H1 (cell line): ENCODE measurements around the gene FSIP1. TPM values are rescaled to one million over a fixed set of nuclear protein-coding genes. Genes with fewer than 3 reads are reported as not detected.

Experiments used
- CTCF ChIA-PET: fragments of 300-600 bp; sonication (Branson Sonifier 250); formaldehyde crosslinking; loops from one replicate; lab custom pipeline; 2021; ENCODE audit not compliant: partially characterized antibody; lab: Charles Lee
- POLR2A ChIA-PET: fragments of 300-600 bp; sonication (Branson Sonifier 250); formaldehyde crosslinking; loops from one replicate; lab custom pipeline; 2021; ENCODE audit warnings: inconsistent platforms; ENCODE audit not compliant: partially characterized antibody; lab: Charles Lee
- DNase-seq, 2 experiments: peaks; one replicate each; pipeline versions ENCODE4 v3.0.0 to v3.0.0-alpha.2; 2010 to 2022; ENCODE audit warnings: low spot score in 2 of 2, low read depth in 1 of 2, mixed read lengths in 1 of 2
- FAIRE-seq: peaks from 2 replicates; lab custom pipeline; 2011; peaks lifted over from hg19 to GRCh38; lab: Jason Lieb, UNC
- H2AFZ ChIP-seq: 2 replicates; pipeline ENCODE4 v1.8.1; 2012; ENCODE audit warnings: low read length, inconsistent platforms
- H2AK5ac ChIP-seq: 2 replicates; pipeline ENCODE4 v1.6.1; 2013; ENCODE audit warnings: low read depth, low read length
- H2BK120ac ChIP-seq: replicated peaks from 2 replicates; pipeline ENCODE3; 2013; ENCODE audit warnings: low read depth, low read length, inconsistent platforms
- H2BK12ac ChIP-seq: 2 replicates; pipeline ENCODE4 v1.6.1; 2013; ENCODE audit warnings: low read depth, low read length
- H2BK15ac ChIP-seq: 2 replicates; pipeline ENCODE4 v1.6.1; 2013; ENCODE audit warnings: low read length
- H2BK20ac ChIP-seq: 2 replicates; pipeline ENCODE4 v1.6.1; 2013; ENCODE audit warnings: low read length
- H2BK5ac ChIP-seq: 2 replicates; pipeline ENCODE4 v1.6.1; 2013; ENCODE audit warnings: low read depth, low read length
- H3K14ac ChIP-seq: 2 replicates; pipeline ENCODE4 v1.6.1; 2013; ENCODE audit warnings: inconsistent platforms; ENCODE audit not compliant: insufficient read length
- H3K18ac ChIP-seq: 2 replicates; pipeline ENCODE4 v1.6.1; 2013; ENCODE audit warnings: low read length; ENCODE audit errors: extremely low read depth
- H3K23ac ChIP-seq: 2 replicates; pipeline ENCODE4 v1.6.1; 2013; ENCODE audit warnings: inconsistent platforms; ENCODE audit not compliant: insufficient read length
- H3K23me2 ChIP-seq: 2 replicates; pipeline ENCODE4 v1.6.1; 2013; ENCODE audit warnings: low read depth, low read length
- H3K27ac ChIP-seq: 2 replicates; pipeline ENCODE4 v1.6.1; 2011; ENCODE audit warnings: low read depth, low read length, inconsistent platforms
- H3K27me3 ChIP-seq, 4 experiments: replicated peaks in 1 of 4; 1 replicate in 1 of 4; 2 replicates in 3 of 4; pipeline versions ENCODE4 v1.6.1 to v1.8.1; 2011 to 2013; ENCODE audit warnings: low read length in 3 of 4, mild to moderate bottlenecking in 3 of 4, inconsistent platforms in 2 of 4, mixed read lengths in 2 of 4, moderate library complexity in 1 of 4; ENCODE audit not compliant: control insufficient read depth in 3 of 4, insufficient read depth in 3 of 4; ENCODE audit errors: extremely low read depth in 1 of 4
- H3K36me3 ChIP-seq, 4 experiments: 2 replicates each; pipeline versions ENCODE4 v1.6.1 to v1.8.1; 2011 to 2013; ENCODE audit warnings: mild to moderate bottlenecking in 4 of 4, low read length in 3 of 4, moderate library complexity in 2 of 4, control low read depth in 1 of 4, inconsistent platforms in 1 of 4; ENCODE audit not compliant: insufficient read depth in 4 of 4, control insufficient read depth in 2 of 4
- H3K4ac ChIP-seq: replicated peaks from 2 replicates; pipeline ENCODE3; 2013; ENCODE audit warnings: low read length, low read depth, mixed read lengths, inconsistent platforms; ENCODE audit not compliant: insufficient read length
- H3K4me1 ChIP-seq, 4 experiments: replicated peaks in 1 of 4; 1 replicate in 1 of 4; 2 replicates in 3 of 4; pipeline versions ENCODE4 v1.6.1 to v1.8.1; 2011 to 2013; ENCODE audit warnings: low read length in 3 of 4, inconsistent platforms in 2 of 4, mixed read lengths in 1 of 4; ENCODE audit not compliant: insufficient read depth in 4 of 4, control insufficient read depth in 3 of 4
- H3K4me2 ChIP-seq, 2 experiments: 2 replicates each; pipeline versions ENCODE4 v1.6.1 to v1.8.1; 2011 to 2013; ENCODE audit warnings: low read depth in 2 of 2, low read length in 2 of 2, control low read depth in 1 of 2, inconsistent platforms in 1 of 2, mild to moderate bottlenecking in 1 of 2; ENCODE audit not compliant: insufficient read depth in 1 of 2
- H3K4me3 ChIP-seq, 4 experiments: fragments of 200-600, 300-600 bp in 1 of 4; sonication (generic), shearing (Covaris generic), sonication (Bioruptor Twin) in 1 of 4; 2 replicates each; pipeline versions ENCODE4 v1.5.1 to v1.8.1; 2011 to 2016; ENCODE audit warnings: low read length in 4 of 4, low read depth in 3 of 4, control low read depth in 2 of 4, inconsistent platforms in 2 of 4, mild to moderate bottlenecking in 2 of 4, mixed read lengths in 1 of 4, moderate library complexity in 1 of 4; ENCODE audit not compliant: insufficient read depth in 2 of 4; ENCODE audit errors: extremely low read depth in 1 of 4
- H3K56ac ChIP-seq: replicated peaks from 2 replicates; pipeline ENCODE3; 2013; ENCODE audit warnings: low read depth, mild to moderate bottlenecking, mixed read lengths, low read length, inconsistent platforms; ENCODE audit not compliant: insufficient read length
- H3K79me1 ChIP-seq: 2 replicates; pipeline ENCODE4 v1.6.1; 2013; ENCODE audit warnings: low read depth, low read length, control low read depth
- H3K79me2 ChIP-seq, 2 experiments: 2 replicates each; pipeline versions ENCODE4 v1.6.1 to v1.8.1; 2012 to 2013; ENCODE audit warnings: low read length in 2 of 2, mild to moderate bottlenecking in 2 of 2, inconsistent platforms in 1 of 2; ENCODE audit not compliant: insufficient read depth in 2 of 2, control insufficient read depth in 1 of 2
- H3K9ac ChIP-seq, 4 experiments: replicated peaks in 1 of 4; 1 replicate in 1 of 4; 2 replicates in 3 of 4; pipeline versions ENCODE4 v1.6.1 to v1.8.1; 2011 to 2013; ENCODE audit warnings: low read depth in 3 of 4, low read length in 3 of 4, control low read depth in 2 of 4, mild to moderate bottlenecking in 2 of 4, moderate library complexity in 2 of 4, inconsistent platforms in 1 of 4; ENCODE audit errors: extremely low read depth in 1 of 4
- H3K9me3 ChIP-seq, 2 experiments: 2 replicates each; pipeline versions ENCODE4 v1.6.1 to v1.8.1; 2012 to 2013; ENCODE audit warnings: mild to moderate bottlenecking in 2 of 2, moderate library complexity in 2 of 2, control low read depth in 1 of 2, inconsistent platforms in 1 of 2, low read depth in 1 of 2, low read length in 1 of 2, mixed read lengths in 1 of 2; ENCODE audit not compliant: insufficient read depth in 2 of 2
- H4K20me1 ChIP-seq, 2 experiments: replicated peaks in 1 of 2; 2 replicates each; pipeline versions ENCODE3 to v1.8.1; 2011 to 2013; ENCODE audit warnings: inconsistent platforms in 2 of 2, low read length in 2 of 2, mild to moderate bottlenecking in 1 of 2; ENCODE audit not compliant: insufficient read depth in 2 of 2, control insufficient read depth in 1 of 2
- H4K5ac ChIP-seq: 2 replicates; pipeline ENCODE4 v1.6.1; 2013; ENCODE audit warnings: low read length, low read depth, mixed read lengths, inconsistent platforms; ENCODE audit not compliant: insufficient read length
- H4K8ac ChIP-seq: 2 replicates; pipeline ENCODE4 v1.8.0; 2013; ENCODE audit warnings: mild to moderate bottlenecking, moderate library complexity, low read length, inconsistent platforms; ENCODE audit not compliant: insufficient read depth; ENCODE audit errors: extremely low read depth
- H4K91ac ChIP-seq: replicated peaks from 2 replicates; pipeline ENCODE3; 2013; ENCODE audit warnings: low read length, mixed read lengths, inconsistent platforms; ENCODE audit not compliant: insufficient read length
- CTCF ChIP-seq, 3 experiments: IDR thresholded peaks; 1 replicate in 2 of 3; 2 replicates in 1 of 3; pipeline versions ENCODE4 v1.5.1 to v1.6.1; 2011; ENCODE audit warnings: low read length in 3 of 3, mild to moderate bottlenecking in 3 of 3, inconsistent platforms in 2 of 3, low read depth in 1 of 3, moderate library complexity in 1 of 3; ENCODE audit not compliant: insufficient read depth in 1 of 3; ENCODE audit errors: control extremely low read depth in 1 of 3
- EZH2 ChIP-seq: fragments of 200-600 bp; sonication (generic); IDR thresholded peaks from 2 replicates; pipeline ENCODE4 v1.7.1; 2012; ENCODE audit warnings: low read depth, mild to moderate bottlenecking, moderate library complexity, low read length, inconsistent platforms; ENCODE audit not compliant: severe bottlenecking
- HDAC2 ChIP-seq, 2 experiments: fragments of 300-600 bp in 1 of 2; sonication (generic) in 1 of 2; IDR thresholded peaks; 2 replicates each; pipeline ENCODE4 v1.6.1; 2011 to 2012; ENCODE audit warnings: low read depth in 2 of 2, low read length in 2 of 2, mild to moderate bottlenecking in 2 of 2, moderate library complexity in 2 of 2, borderline replicate concordance in 1 of 2, inconsistent platforms in 1 of 2
- MAFK ChIP-seq: IDR thresholded peaks from 2 replicates; pipeline ENCODE4 v1.6.1; 2012; ENCODE audit warnings: low read depth, mild to moderate bottlenecking, improper control_type of control experiment, low read length
- NRF1 ChIP-seq: IDR thresholded peaks from 2 replicates; pipeline ENCODE4 v1.6.1; 2011; ENCODE audit warnings: mild to moderate bottlenecking, low read depth, low read length, improper control_type of control experiment
- RAD21 ChIP-seq, 2 experiments: IDR thresholded peaks in 1 of 2; conservative IDR thresholded peaks in 1 of 2; 2 replicates each; pipeline ENCODE4 v1.6.1; 2011; ENCODE audit warnings: low read depth in 2 of 2, low read length in 2 of 2, improper control_type of control experiment in 1 of 2, inconsistent platforms in 1 of 2, mild to moderate bottlenecking in 1 of 2, moderate library complexity in 1 of 2
- SAP30 ChIP-seq: fragments of 300-600 bp; sonication (generic); IDR thresholded peaks from 2 replicates; pipeline ENCODE4 v1.7.1; 2012; ENCODE audit warnings: low read length, moderate library complexity, mild to moderate bottlenecking, inconsistent platforms; ENCODE audit not compliant: insufficient read depth, insufficient replicate concordance
- USF2 ChIP-seq: IDR thresholded peaks from 2 replicates; pipeline ENCODE4 v1.6.1; 2011; ENCODE audit warnings: low read length, improper control_type of control experiment
- WGBS, 2 experiments: shearing (Covaris generic) in 1 of 2; methylation state at CpG; one replicate each; pipeline versions ENCODE4 v1.1.6 to v1.1.7; 2013 to 2015; ENCODE audit warnings: low lambda C conversion rate in 2 of 2, mixed read lengths in 2 of 2, inconsistent platforms in 1 of 2, low coverage in 1 of 2, missing lambda C conversion rate in 1 of 2; ENCODE audit not compliant: insufficient replicate concordance in 2 of 2, insufficient coverage in 1 of 2, insufficient read length in 1 of 2; ENCODE audit errors: extremely low coverage in 1 of 2, missing lambda C conversion rate in 1 of 2; 5-methylcytosine and 5-hydroxymethylcytosine counted together
- polyA plus RNA-seq, 7 experiments: library from polyadenylated mRNA; depleted of rRNA in 3 of 7; stranded (reverse) in 5 of 7; unstranded in 2 of 7; fragments of >200 nt in 5 of 7; fragments of 200-250 nt in 2 of 7; gene quantifications; 1 replicate in 5 of 7; 2 replicates in 1 of 7; 4 replicates in 1 of 7; pipeline versions ENCODE4 v1.2.1 to v1.2.3, GENCODE V29; 2011 to 2013; ENCODE audit warnings: missing spikeins in 2 of 7, mixed read lengths in 2 of 7
- total RNA-seq: library from RNA; stranded (reverse); fragmentation: NEBNext Ultra II Directional; extraction: Animal tissue kit (Norgen Biotek cat#: 25700); gene quantifications from 2 replicates; pipeline ENCODE4 v1.2.1, GENCODE V29; 2021

Gene FSIP1
- total and polyA plus RNA-seq, 2 of the 8 experiments (the other 6 are each of a cell fraction or from before 2014, with no cell fraction given) = 0.18 to 1.3 TPM

- FAIRE-seq (no peak), DNase-seq (no peak)
- H3K4ac ChIP-seq = no peak overlapping the region
- no peak overlapping the region for H3K9ac ChIP-seq
- H2BK5ac ChIP-seq = no peak overlapping the region
- no peak overlapping the region for H2AFZ ChIP-seq
- no peaks in the 10 kb centered on the region for H3K9me3 ChIP-seq
- no peak overlapping the region for H2BK120ac ChIP-seq
- no peak overlapping the region for H3K56ac ChIP-seq
- WGBS, 2 experiments = 88% methylated on average over 5 of the region's 5 CpGs; no CpG with 5 or more reads in 1 of the 2 experiments
- H3K27me3 ChIP-seq = no peaks in the 10 kb centered on the region
- no peak overlapping the region for H3K4me2 ChIP-seq
- H3K4me3 ChIP-seq = no peak overlapping the region
- POLR2A ChIA-PET = interaction anchor here (0.9 kb wide), 1 partner anchor 48 kb away, joined by 4 read pairs; the partner anchor contains the start of gene THBS1
- H3K23me2 ChIP-seq = no peaks in the 10 kb centered on the region
- no peak overlapping the region for H4K91ac ChIP-seq
- H4K5ac ChIP-seq = no peak overlapping the region
- no peak overlapping the region for H2BK12ac ChIP-seq
- CTCF ChIA-PET = interaction anchor here (0.8 to 5.6 kb wide), 11 partner anchors 9 to 130 kb away, joined by 3 to 25 read pairs (median 4); no protein-coding TSS in a partner anchor
- no peak overlapping the region for H3K14ac ChIP-seq
- no peaks in the 10 kb centered on the region for H4K20me1 ChIP-seq
- H3K79me1 ChIP-seq = no peaks in the 10 kb centered on the region
- no peak overlapping the region for H3K18ac ChIP-seq
- no peak overlapping the region for H3K23ac ChIP-seq
- H2BK15ac ChIP-seq = no peak overlapping the region; the same call in 1 of the 2 replicates
- H2BK20ac ChIP-seq = no peak overlapping the region
- TF ChIP-seq SAP30 (no peak), MAFK (no peak), CTCF (IDR thresholded peaks at IDR 0.05; ENCODE audit: control extremely low read depth in 1 of 3, insufficient read depth in 1 of 3, low read depth in 1 of 3, low read length in 3 of 3) (peak in 2 of 3 experiments; percentile 28 to 44; a peak in 3 of 4 replicates), EZH2 (no peak), NRF1 (no peak), RAD21 (IDR thresholded peaks at IDR 0.05 in 1 of 2, conservative IDR thresholded peaks at IDR 0.05 in 1 of 2; ENCODE audit: low read depth in 2 of 2, low read length in 2 of 2) (peak; percentile 35 to 44), HDAC2 (IDR thresholded peaks at IDR 0.05; ENCODE audit: borderline replicate concordance in 1 of 2, low read depth in 2 of 2, low read length in 2 of 2) (no peak), USF2 (no peak)
- H4K8ac ChIP-seq = no peak overlapping the region
- no peaks in the 10 kb centered on the region for H3K36me3 ChIP-seq
- no peaks in the 10 kb centered on the region for H3K79me2 ChIP-seq
- H3K27ac ChIP-seq = no peak overlapping the region
- H3K4me1 ChIP-seq = no peaks in the 10 kb centered on the region; a peak in 2 of 7 replicates
- no peak overlapping the region for H2AK5ac ChIP-seq
These were observed 154.5 kb downstream of the FSIP1 start for GRCh38 chr15:39628144-39628508.
